WTC11 (cell line): ENCODE data around the gene FHL3. TPM values are rescaled to one million over a fixed set of nuclear protein-coding genes. Genes with fewer than 3 reads are reported as not detected.

ENCODE experiments used
- ATAC-seq: fragments of 200-7000 bp; cut with Tn5 transposase; 2 replicates; pipeline ENCODE4 v1.10.0; 2021; ENCODE audit warnings: mild to moderate bottlenecking, moderate library complexity
- CTCF ChIA-PET: fragments of 300-600 bp; sonication (Branson Sonifier 250); formaldehyde crosslinking; loops from one replicate; lab custom pipeline; 2021; ENCODE audit warnings: antibody characterized with exemption; lab: Charles Lee
- POLR2A ChIA-PET: fragments of 350-600 bp; sonication (Branson Sonifier 250); formaldehyde crosslinking; loops from one replicate; lab custom pipeline; 2021; ENCODE audit warnings: antibody characterized with exemption; lab: Charles Lee
- DNase-seq: peaks from one replicate; pipeline ENCODE4 v3.0.0; 2021; ENCODE audit warnings: low spot score
- H3K27ac Mint-ChIP-seq: 2 replicates; pipeline ENCODE4 v1.8.0; 2021; ENCODE audit warnings: mixed read lengths
- H3K27me3 Mint-ChIP-seq: 2 replicates; pipeline ENCODE4 v1.8.0; 2021; ENCODE audit warnings: low read depth, mild to moderate bottlenecking, moderate library complexity, mixed read lengths
- H3K36me3 Mint-ChIP-seq: 2 replicates; pipeline ENCODE4 v1.8.0; 2021; ENCODE audit warnings: mixed read lengths
- H3K4me1 Mint-ChIP-seq: 2 replicates; pipeline ENCODE4 v1.8.0; 2022; ENCODE audit warnings: mixed read lengths
- H3K4me3 Mint-ChIP-seq: 2 replicates; pipeline ENCODE4 v1.8.0; 2021; ENCODE audit warnings: mild to moderate bottlenecking, moderate library complexity, mixed read lengths
- H3K9me3 Mint-ChIP-seq: 2 replicates; pipeline ENCODE4 v1.8.0; 2021; ENCODE audit warnings: mixed read lengths
- CDX4 ChIP-seq: fragments of 250-450 bp; sonication (Bioruptor Pico); IDR thresholded peaks from 2 replicates; pipeline ENCODE4 v1.9.0; 2021; ENCODE audit warnings: moderate library complexity, mild to moderate bottlenecking, inconsistent platforms, borderline replicate concordance
- ETV6 ChIP-seq: sonication (generic); formaldehyde crosslinking; IDR thresholded peaks from 2 replicates; pipeline ENCODE4 v1.8.1; 2022; ENCODE audit warnings: mild to moderate bottlenecking, missing genetic modification reagents
- FOXK1 ChIP-seq: sonication (generic); formaldehyde crosslinking; IDR thresholded peaks from 2 replicates; pipeline ENCODE4 v1.8.0; 2022; ENCODE audit warnings: mild to moderate bottlenecking, moderate library complexity, missing genetic modification reagents
- GTF2I ChIP-seq: fragments of 250-450 bp; sonication (Bioruptor Pico); conservative IDR thresholded peaks from 2 replicates; pipeline ENCODE4 v1.4.0; 2021; ENCODE audit warnings: mild to moderate bottlenecking
- HMGA2 ChIP-seq: fragments of 250-450 bp; sonication (Bioruptor Pico); IDR thresholded peaks from 2 replicates; pipeline ENCODE4 v1.4.0; 2021; ENCODE audit warnings: mild to moderate bottlenecking, moderate library complexity
- MAX ChIP-seq: sonication (generic); formaldehyde crosslinking; IDR thresholded peaks from 2 replicates; pipeline ENCODE4 v1.8.0; 2022; ENCODE audit warnings: mild to moderate bottlenecking, missing genetic modification reagents
- MXD4 ChIP-seq: fragments of 250-450 bp; sonication (Bioruptor Pico); IDR thresholded peaks from 2 replicates; pipeline ENCODE4 v1.8.0; 2021; ENCODE audit warnings: mild to moderate bottlenecking, moderate library complexity, borderline replicate concordance
- MYBL2 ChIP-seq: sonication (generic); formaldehyde crosslinking; IDR thresholded peaks from 2 replicates; pipeline ENCODE4 v1.8.1; 2023; ENCODE audit warnings: mild to moderate bottlenecking, moderate library complexity, missing genetic modification reagents
- STAT6 ChIP-seq: sonication (generic); formaldehyde crosslinking; conservative IDR thresholded peaks from 2 replicates; pipeline ENCODE4 v1.8.1; 2023; ENCODE audit warnings: mild to moderate bottlenecking, low read depth, missing genetic modification reagents, moderate library complexity
- TP53 ChIP-seq: sonication (generic); formaldehyde crosslinking; IDR thresholded peaks from 2 replicates; pipeline ENCODE4 v1.8.1; 2023; ENCODE audit warnings: mild to moderate bottlenecking, missing genetic modification reagents
- ZNF121 ChIP-seq: sonication (generic); formaldehyde crosslinking; IDR thresholded peaks from 2 replicates; pipeline ENCODE4 v1.8.0; 2023; ENCODE audit warnings: missing genetic modification reagents
- ZNF232 ChIP-seq: sonication (generic); formaldehyde crosslinking; IDR thresholded peaks from 2 replicates; pipeline ENCODE4 v1.8.0; 2022; ENCODE audit warnings: mild to moderate bottlenecking, missing genetic modification reagents
- ZNF281 ChIP-seq: sonication (generic); formaldehyde crosslinking; IDR thresholded peaks from 2 replicates; pipeline ENCODE4 v1.8.0; 2023; ENCODE audit warnings: mild to moderate bottlenecking, missing genetic modification reagents
- ZNF396 ChIP-seq: fragments of 250-450 bp; sonication (Bioruptor Pico); IDR thresholded peaks from 2 replicates; pipeline ENCODE4 v1.8.0; 2021; ENCODE audit warnings: mild to moderate bottlenecking, moderate library complexity, borderline replicate concordance
- ZNF416 ChIP-seq: fragments of 250-450 bp; sonication (Bioruptor Pico); IDR thresholded peaks from 2 replicates; pipeline ENCODE4 v1.9.0; 2021; ENCODE audit warnings: mild to moderate bottlenecking, inconsistent platforms
- ZSCAN18 ChIP-seq: fragments of 250-450 bp; sonication (Bioruptor Pico); IDR thresholded peaks from 2 replicates; pipeline ENCODE4 v2.1.2; 2022; ENCODE audit warnings: mild to moderate bottlenecking, moderate library complexity
- total RNA-seq: library from RNA; stranded (reverse); gene quantifications from 3 replicates; pipeline ENCODE4 v1.2.3, GENCODE V29; 2021

The FHL3 gene
- total RNA-seq, 1 experiment from 2014 or later, result 34.4 TPM

GRCh38 chr1:38009841-38010180 is 4.5 kb upstream of the FHL3 start (continued):
- TF ChIP-seq ZNF416 (no peak), ZNF281 (CRISPR knock-in tag) (no peak), ZNF232 (CRISPR knock-in tag) (no peak), ZNF121 (CRISPR knock-in tag) (no peak), ZSCAN18 (CRISPR knock-in tag) (no peak), CDX4 (CRISPR knock-in tag) (no peak), TP53 (CRISPR knock-in tag) (no peak), ETV6 (CRISPR knock-in tag) (no peak), MYBL2 (CRISPR knock-in tag) (no peak), GTF2I (CRISPR knock-in tag) (no peak)

- Mint-ChIP-seq H3K9me3 (peaks cover 3% of the 10 kb centered on the region; the same call in 1 of the 2 replicates), H3K36me3 (peaks cover 2% of the 10 kb centered on the region; the same call in 1 of the 2 replicates), H3K4me1 (peaks cover 31% of the 10 kb centered on the region), H3K27me3 (peaks cover 13% of the 10 kb centered on the region), H3K4me3 (no peak overlapping the region), H3K27ac (peak overlapping the region; percentile 79; the same call in 1 of the 2 replicates)
- DNase-seq (peak; percentile 15), ATAC-seq (no peak)
- TF ChIP-seq MAX (CRISPR knock-in tag) (0 out of 2 replicates have a peak, but pooled peaks have one; percentile 12), HMGA2 (CRISPR knock-in tag) (no peak), STAT6 (CRISPR knock-in tag) (no peak), FOXK1 (CRISPR knock-in tag) (no peak), ZNF396 (CRISPR knock-in tag) (no peak), MXD4 (no peak)
- POLR2A ChIA-PET, result interaction anchor here (1.1 to 1.3 kb wide), 2 partner anchors 13 to 37 kb away, joined by 3 to 4 read pairs; no protein-coding TSS in a partner anchor
- CTCF ChIA-PET, result interaction anchor here (1.0 to 1.8 kb wide), 4 partner anchors 14 to 21 kb away, joined by 3 to 9 read pairs (median 4); partner anchors contain the start of gene SF3A3
Measured at GRCh38 chr1:38009088-38009840, 4.0 kb upstream of the FHL3 start.
